Measurements from ENCODE around the gene VWDE. TPM values are rescaled to one million over a fixed set of nuclear protein-coding genes. Genes with fewer than 3 reads are reported as not detected.

Gene VWDE
- total and polyA plus RNA-seq, 4 donors: 0.15 to 1.7 (median 1.0) TPM

DNA sequence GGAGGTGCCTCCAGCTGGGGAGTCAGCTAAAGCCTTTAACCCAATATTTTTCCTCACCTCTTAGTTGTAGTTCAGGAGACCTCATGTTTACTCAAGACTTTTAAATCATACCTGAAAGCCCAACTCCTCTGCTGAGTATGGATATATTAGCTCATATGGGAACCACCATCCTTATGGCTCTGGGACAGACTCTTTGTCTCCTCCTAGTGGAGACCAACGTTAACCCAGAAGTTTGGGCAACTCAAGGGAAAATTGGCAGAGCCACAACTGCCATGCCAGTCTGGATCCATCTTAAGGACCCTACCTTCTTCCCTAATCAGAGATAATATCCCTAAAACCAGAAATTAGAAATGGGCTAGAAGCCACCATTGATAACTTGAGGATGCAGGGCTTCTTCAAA lies 111.8 kb downstream of the VWDE start:
- Histone ChIP-seq H3K36me3 (ENCODE audit: control insufficient read depth in 4 of 4, insufficient read depth in 4 of 4, low read length in 4 of 4) (no peaks in the 10 kb centered on the region), H3K9me3 (ENCODE audit: control insufficient read depth in 4 of 4, insufficient read depth in 3 of 4, low read length in 3 of 4) (peaks cover 0 to 9% (median 8%) of the 10 kb centered on the region in 4 donors), H3K4me3 (no peak overlapping the region), H3K9ac (ENCODE audit: insufficient read depth in 1 of 2, low read length in 2 of 2) (no peak overlapping the region), H3K27ac (ENCODE audit: low read depth in 1 of 2, low read length in 1 of 2) (no peak overlapping the region), H3K27me3 (ENCODE audit: control insufficient read depth in 3 of 3, insufficient read depth in 3 of 3, low read length in 2 of 3) (no peaks in the 10 kb centered on the region), H3K4me1 (ENCODE audit: control insufficient read depth in 5 of 5, insufficient read depth in 5 of 5, low read length in 5 of 5) (no peaks in the 10 kb centered on the region)
- no peak for DNase-seq
- TF ChIP-seq, protein P1, sequence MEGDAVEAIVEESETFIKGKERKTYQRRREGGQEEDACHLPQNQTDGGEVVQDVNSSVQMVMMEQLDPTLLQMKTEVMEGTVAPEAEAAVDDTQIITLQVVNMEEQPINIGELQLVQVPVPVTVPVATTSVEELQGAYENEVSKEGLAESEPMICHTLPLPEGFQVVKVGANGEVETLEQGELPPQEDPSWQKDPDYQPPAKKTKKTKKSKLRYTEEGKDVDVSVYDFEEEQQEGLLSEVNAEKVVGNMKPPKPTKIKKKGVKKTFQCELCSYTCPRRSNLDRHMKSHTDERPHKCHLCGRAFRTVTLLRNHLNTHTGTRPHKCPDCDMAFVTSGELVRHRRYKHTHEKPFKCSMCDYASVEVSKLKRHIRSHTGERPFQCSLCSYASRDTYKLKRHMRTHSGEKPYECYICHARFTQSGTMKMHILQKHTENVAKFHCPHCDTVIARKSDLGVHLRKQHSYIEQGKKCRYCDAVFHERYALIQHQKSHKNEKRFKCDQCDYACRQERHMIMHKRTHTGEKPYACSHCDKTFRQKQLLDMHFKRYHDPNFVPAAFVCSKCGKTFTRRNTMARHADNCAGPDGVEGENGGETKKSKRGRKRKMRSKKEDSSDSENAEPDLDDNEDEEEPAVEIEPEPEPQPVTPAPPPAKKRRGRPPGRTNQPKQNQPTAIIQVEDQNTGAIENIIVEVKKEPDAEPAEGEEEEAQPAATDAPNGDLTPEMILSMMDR (IDR thresholded peaks at IDR 0.05; ENCODE audit: control extremely low read depth, extremely low read depth): no peak
- no peak for ATAC-seq (ENCODE audit: insufficient read depth, low FRiP score)
- 83 to 84% methylated on average over 1 of the region's 1 CpG for WGBS, 2 donors

DNA sequence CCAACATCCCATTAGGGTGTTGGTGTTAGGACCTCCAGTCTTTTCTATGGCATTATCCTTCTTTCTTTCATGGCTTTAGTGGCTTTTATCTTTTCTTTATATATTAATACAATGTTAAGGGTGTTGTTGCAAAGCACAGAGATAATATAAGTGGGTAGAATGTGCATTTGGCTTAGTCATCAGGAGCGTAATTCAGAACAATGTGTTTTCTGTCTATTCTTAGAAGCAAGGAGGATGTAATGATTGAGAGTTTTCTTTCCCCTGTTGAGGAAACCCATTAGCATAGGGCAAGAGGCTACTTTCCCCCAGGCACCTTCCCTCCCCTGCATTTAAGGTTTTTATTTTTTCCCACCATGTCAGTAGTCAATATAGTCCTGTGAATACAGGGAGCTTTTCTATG lies 112.9 kb downstream of the VWDE start:
- no peaks in the 10 kb centered on the region for H3K4me1 ChIP-seq (ENCODE audit: control insufficient read depth in 5 of 5, insufficient read depth in 5 of 5, low read length in 5 of 5)
- TF ChIP-seq, protein P1 (IDR thresholded peaks at IDR 0.05; ENCODE audit: control extremely low read depth, extremely low read depth): no peak
- DNase-seq: no peak
- WGBS, 2 donors: 81 to 82% methylated on average over 1 of the region's 1 CpG
- H3K9me3 ChIP-seq (ENCODE audit: control insufficient read depth in 4 of 4, insufficient read depth in 3 of 4, low read length in 3 of 4): peaks cover 0 to 9% (median 8%) of the 10 kb centered on the region in 4 donors
- no peak for ATAC-seq (ENCODE audit: insufficient read depth, low FRiP score)
- no peak overlapping the region for H3K4me3 ChIP-seq
- H3K27ac ChIP-seq (ENCODE audit: low read depth in 1 of 2, low read length in 1 of 2): no peak overlapping the region
- H3K9ac ChIP-seq (ENCODE audit: insufficient read depth in 1 of 2, low read length in 2 of 2): no peak overlapping the region
- no peaks in the 10 kb centered on the region for H3K27me3 ChIP-seq (ENCODE audit: control insufficient read depth in 3 of 3, insufficient read depth in 3 of 3, low read length in 2 of 3)
- H3K36me3 ChIP-seq (ENCODE audit: control insufficient read depth in 4 of 4, insufficient read depth in 4 of 4, low read length in 4 of 4): no peaks in the 10 kb centered on the region

DNA sequence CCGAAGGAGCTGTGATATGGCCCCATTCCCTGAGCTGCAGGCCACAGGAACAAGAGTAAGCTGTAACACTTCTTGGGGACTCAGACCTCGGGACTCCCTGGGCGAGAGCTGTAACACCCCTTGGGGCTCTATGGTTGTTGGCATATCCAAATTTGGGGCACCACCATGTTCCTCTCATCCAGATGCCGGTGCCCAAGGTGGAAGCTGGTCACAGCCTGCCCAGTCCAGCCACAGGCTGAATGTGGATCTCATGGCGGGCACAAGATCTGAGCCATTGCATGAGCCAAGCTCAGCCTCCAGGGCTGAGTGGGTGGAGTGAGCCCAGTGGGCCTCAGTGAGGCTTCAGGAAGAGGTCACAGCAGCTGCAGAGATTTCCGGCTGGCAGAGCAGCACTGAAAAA lies 113.7 kb downstream of the VWDE start:
- no peak overlapping the region for H3K9ac ChIP-seq (ENCODE audit: insufficient read depth in 1 of 2, low read length in 2 of 2)
- no peak for DNase-seq
- TF ChIP-seq, protein P1 (IDR thresholded peaks at IDR 0.05; ENCODE audit: control extremely low read depth, extremely low read depth): no peak
- H3K27ac ChIP-seq (ENCODE audit: low read depth in 1 of 2, low read length in 1 of 2): no peak overlapping the region
- no peaks in the 10 kb centered on the region for H3K36me3 ChIP-seq (ENCODE audit: control insufficient read depth in 4 of 4, insufficient read depth in 4 of 4, low read length in 4 of 4)
- WGBS, 2 donors: 70 to 77% methylated on average over 6 of the region's 6 CpGs
- ATAC-seq (ENCODE audit: insufficient read depth, low FRiP score): no peak
- peaks cover 0 to 9% (median 8%) of the 10 kb centered on the region in 4 donors for H3K9me3 ChIP-seq (ENCODE audit: control insufficient read depth in 4 of 4, insufficient read depth in 3 of 4, low read length in 3 of 4)
- no peak overlapping the region for H3K4me3 ChIP-seq
- H3K4me1 ChIP-seq (ENCODE audit: control insufficient read depth in 5 of 5, insufficient read depth in 5 of 5, low read length in 5 of 5): no peaks in the 10 kb centered on the region
- no peaks in the 10 kb centered on the region for H3K27me3 ChIP-seq (ENCODE audit: control insufficient read depth in 3 of 3, insufficient read depth in 3 of 3, low read length in 2 of 3)

DNA sequence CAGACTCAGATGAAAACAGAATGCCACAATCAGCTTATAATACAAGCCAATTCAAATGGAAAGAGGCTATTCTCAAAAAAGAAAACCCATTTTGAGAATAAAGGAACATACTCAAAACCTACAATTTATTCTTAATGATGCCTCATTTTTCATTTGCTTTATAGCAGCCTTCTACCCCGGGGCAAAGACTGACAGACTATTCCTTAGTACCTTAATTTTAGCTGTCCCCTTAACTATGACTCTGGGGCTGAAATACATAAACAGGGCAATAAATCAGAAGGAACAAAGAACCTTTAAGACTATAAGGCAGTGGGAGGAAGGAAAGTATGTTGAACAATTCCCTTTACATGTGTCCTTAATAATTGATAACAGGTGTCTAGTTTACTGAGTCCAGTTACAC lies 115.8 kb downstream of the VWDE start:
- no peaks in the 10 kb centered on the region for H3K4me1 ChIP-seq (ENCODE audit: control insufficient read depth in 5 of 5, insufficient read depth in 5 of 5, low read length in 5 of 5)
- ATAC-seq (ENCODE audit: insufficient read depth, low FRiP score): no peak
- H3K36me3 ChIP-seq (ENCODE audit: control insufficient read depth in 4 of 4, insufficient read depth in 4 of 4, low read length in 4 of 4): no peaks in the 10 kb centered on the region
- no peak overlapping the region for H3K4me3 ChIP-seq
- H3K27ac ChIP-seq (ENCODE audit: low read depth in 1 of 2, low read length in 1 of 2): no peak overlapping the region
- peaks cover 0 to 9% (median 8%) of the 10 kb centered on the region in 4 donors for H3K9me3 ChIP-seq (ENCODE audit: control insufficient read depth in 4 of 4, insufficient read depth in 3 of 4, low read length in 3 of 4)
- H3K27me3 ChIP-seq (ENCODE audit: control insufficient read depth in 3 of 3, insufficient read depth in 3 of 3, low read length in 2 of 3): no peaks in the 10 kb centered on the region
- TF ChIP-seq, protein P1 (IDR thresholded peaks at IDR 0.05; ENCODE audit: control extremely low read depth, extremely low read depth): no peak
- DNase-seq: no peak
- no peak overlapping the region for H3K9ac ChIP-seq (ENCODE audit: insufficient read depth in 1 of 2, low read length in 2 of 2)
- 30 to 44% methylated on average over 1 of the region's 1 CpG for WGBS, 2 donors
